Measurements from ENCODE around the gene MICALL2.

DNA sequence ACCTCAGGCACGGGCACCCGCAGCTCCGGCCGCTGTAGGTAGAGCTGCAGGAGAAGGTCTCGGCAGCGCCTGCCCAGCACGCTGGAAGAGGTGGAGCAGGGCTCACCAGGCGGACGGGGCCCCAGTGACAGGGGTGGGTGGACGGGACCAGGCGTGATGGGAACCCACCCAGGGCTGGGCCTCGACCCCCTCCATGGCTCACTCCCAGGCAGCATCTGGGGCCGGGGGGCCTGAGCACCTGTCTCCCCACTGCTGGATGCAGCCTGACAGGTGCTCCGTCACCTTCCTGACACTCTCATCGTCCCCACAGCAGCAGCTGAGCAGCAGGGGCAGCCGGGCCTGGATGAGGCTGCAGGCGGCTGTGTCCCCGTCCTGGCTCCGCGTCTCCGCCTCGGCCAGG, 16.7 kb upstream of the MICALL2 start:
- TF ChIP-seq, protein P1, sequence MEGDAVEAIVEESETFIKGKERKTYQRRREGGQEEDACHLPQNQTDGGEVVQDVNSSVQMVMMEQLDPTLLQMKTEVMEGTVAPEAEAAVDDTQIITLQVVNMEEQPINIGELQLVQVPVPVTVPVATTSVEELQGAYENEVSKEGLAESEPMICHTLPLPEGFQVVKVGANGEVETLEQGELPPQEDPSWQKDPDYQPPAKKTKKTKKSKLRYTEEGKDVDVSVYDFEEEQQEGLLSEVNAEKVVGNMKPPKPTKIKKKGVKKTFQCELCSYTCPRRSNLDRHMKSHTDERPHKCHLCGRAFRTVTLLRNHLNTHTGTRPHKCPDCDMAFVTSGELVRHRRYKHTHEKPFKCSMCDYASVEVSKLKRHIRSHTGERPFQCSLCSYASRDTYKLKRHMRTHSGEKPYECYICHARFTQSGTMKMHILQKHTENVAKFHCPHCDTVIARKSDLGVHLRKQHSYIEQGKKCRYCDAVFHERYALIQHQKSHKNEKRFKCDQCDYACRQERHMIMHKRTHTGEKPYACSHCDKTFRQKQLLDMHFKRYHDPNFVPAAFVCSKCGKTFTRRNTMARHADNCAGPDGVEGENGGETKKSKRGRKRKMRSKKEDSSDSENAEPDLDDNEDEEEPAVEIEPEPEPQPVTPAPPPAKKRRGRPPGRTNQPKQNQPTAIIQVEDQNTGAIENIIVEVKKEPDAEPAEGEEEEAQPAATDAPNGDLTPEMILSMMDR (IDR thresholded peaks at IDR 0.05) = no peak
- TF ChIP-seq POLR2A (IDR thresholded peaks at IDR 0.05) = no peak

Measured in testis (tissue), 2 donors.